Cardiac muscle cell (in vitro differentiated cells and primary cell): ENCODE data around the gene ELP6. TPM values are rescaled to one million over a fixed set of nuclear protein-coding genes. Genes with fewer than 3 reads are reported as not detected.

Source experiments
- DNase-seq, 2 donors: peaks; one replicate each; pipeline versions ENCODE4 v3.0.0 to v3.0.0-alpha.2; 2010 to 2017; ENCODE audit warnings: low read depth in 1 of 2, low spot score in 1 of 2
- H3K27ac ChIP-seq: fragments of 200-600 bp; sonication (generic); 2 replicates; pipeline ENCODE4 v1.5.1; 2016
- H3K27me3 ChIP-seq: fragments of 200-600 bp; sonication (generic); 2 replicates; pipeline ENCODE4 v1.6.0; 2016; ENCODE audit warnings: control low read depth
- H3K36me3 ChIP-seq: fragments of 200-600 bp; sonication (generic); 2 replicates; pipeline ENCODE4 v1.5.1; 2016; ENCODE audit warnings: control low read depth
- H3K4me1 ChIP-seq: fragments of 200-600 bp; sonication (generic); 2 replicates; pipeline ENCODE4 v1.8.1; 2017; ENCODE audit warnings: low read depth, mild to moderate bottlenecking, mixed run types
- H3K4me3 ChIP-seq: fragments of 200-600 bp; sonication (generic); 2 replicates; pipeline ENCODE4 v1.5.1; 2016; ENCODE audit warnings: mild to moderate bottlenecking
- H3K9me3 ChIP-seq: fragments of 200-600 bp; sonication (generic); 2 replicates; pipeline ENCODE4 v1.5.1; 2017; ENCODE audit warnings: low read depth, mild to moderate bottlenecking, control low read depth
- polyA plus RNA-seq: library from polyadenylated mRNA; unstranded; fragments of >200 nt; fragmentation: Nextera tagmentation; extraction: Ambion mirVana; gene quantifications from 2 replicates; pipeline ENCODE4 v1.2.1, GENCODE V29; 2016
- total RNA-seq: library from RNA; depleted of rRNA; stranded (reverse); fragments of >200 nt; gene quantifications from 2 replicates; pipeline ENCODE4 v1.2.3, GENCODE V29; 2016
- TF ChIP-seq, protein P1 (sequence below): IDR thresholded peaks from 2 replicates; pipeline ENCODE4 v1.5.1; 2012; ENCODE audit warnings: low read depth, mild to moderate bottlenecking, low read length

Gene ELP6
- total and polyA plus RNA-seq, 2 experiments from 2014 or later, result 53.1 to 73.6 TPM

DNA sequence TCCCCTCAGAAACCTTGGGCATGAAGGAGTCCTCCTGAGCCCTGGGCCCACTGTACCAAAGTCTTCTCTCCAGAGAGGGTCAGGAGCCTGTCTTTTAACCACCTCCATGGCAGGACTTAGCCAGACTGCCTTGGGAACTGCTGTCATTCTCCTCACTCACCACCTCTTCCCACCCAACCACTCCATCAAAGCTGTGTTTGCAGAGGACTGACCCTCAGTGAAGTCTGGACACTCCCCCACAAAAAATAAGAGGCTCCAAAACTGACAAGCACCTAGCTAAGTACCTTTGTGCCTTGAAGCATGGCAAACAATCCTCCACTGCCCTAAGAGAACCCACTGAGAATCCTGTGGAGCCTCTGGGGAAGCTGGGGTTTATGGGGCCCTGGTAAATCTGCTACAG lies 35.5 kb downstream of the ELP6 start:
- TF ChIP-seq, protein P1, sequence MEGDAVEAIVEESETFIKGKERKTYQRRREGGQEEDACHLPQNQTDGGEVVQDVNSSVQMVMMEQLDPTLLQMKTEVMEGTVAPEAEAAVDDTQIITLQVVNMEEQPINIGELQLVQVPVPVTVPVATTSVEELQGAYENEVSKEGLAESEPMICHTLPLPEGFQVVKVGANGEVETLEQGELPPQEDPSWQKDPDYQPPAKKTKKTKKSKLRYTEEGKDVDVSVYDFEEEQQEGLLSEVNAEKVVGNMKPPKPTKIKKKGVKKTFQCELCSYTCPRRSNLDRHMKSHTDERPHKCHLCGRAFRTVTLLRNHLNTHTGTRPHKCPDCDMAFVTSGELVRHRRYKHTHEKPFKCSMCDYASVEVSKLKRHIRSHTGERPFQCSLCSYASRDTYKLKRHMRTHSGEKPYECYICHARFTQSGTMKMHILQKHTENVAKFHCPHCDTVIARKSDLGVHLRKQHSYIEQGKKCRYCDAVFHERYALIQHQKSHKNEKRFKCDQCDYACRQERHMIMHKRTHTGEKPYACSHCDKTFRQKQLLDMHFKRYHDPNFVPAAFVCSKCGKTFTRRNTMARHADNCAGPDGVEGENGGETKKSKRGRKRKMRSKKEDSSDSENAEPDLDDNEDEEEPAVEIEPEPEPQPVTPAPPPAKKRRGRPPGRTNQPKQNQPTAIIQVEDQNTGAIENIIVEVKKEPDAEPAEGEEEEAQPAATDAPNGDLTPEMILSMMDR, result no peak
- Histone ChIP-seq H3K27me3 (no peaks in the 10 kb centered on the region), H3K4me3 (no peak overlapping the region), H3K9me3 (no peaks in the 10 kb centered on the region), H3K27ac (no peak overlapping the region), H3K4me1 (peaks cover 13% of the 10 kb centered on the region), H3K36me3 (no peaks in the 10 kb centered on the region)
- no peak for DNase-seq

DNA sequence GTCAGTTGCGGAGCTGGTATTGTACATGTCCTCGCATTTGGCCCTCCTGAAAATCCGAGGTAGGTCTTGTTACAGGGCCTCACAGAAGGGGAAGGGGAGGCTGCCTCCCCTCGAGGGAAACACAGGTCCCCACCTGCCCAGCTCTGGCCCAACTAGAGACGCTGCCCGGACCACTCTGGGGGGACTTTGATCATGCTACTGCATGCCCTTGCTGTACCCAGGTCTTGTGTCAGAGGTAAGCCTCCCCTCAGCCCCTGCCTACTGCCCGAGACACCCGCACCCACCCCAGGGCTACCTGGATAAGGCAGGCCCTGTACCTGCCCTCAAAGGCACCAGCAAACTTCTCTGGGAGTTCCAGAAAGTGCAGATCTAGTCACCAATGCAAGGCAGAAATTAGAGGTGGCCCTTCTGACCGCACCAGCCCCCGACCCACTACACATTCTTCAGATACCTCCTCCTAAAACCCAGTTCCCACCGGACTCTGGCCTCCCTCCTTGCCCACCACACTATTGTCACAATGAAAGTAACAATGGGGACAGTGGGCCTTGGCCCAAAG lies 36.8 kb downstream of the ELP6 start:
- DNase-seq, result no peak
- H3K9me3 ChIP-seq, result no peaks in the 10 kb centered on the region
- no peaks in the 10 kb centered on the region for H3K27me3 ChIP-seq
- H3K4me1 ChIP-seq, result peaks cover 10% of the 10 kb centered on the region
- H3K27ac ChIP-seq, result peak overlapping the region; percentile 86
- no peak overlapping the region for H3K4me3 ChIP-seq
- TF ChIP-seq, protein P1, result no peak
- no peaks in the 10 kb centered on the region for H3K36me3 ChIP-seq

DNA sequence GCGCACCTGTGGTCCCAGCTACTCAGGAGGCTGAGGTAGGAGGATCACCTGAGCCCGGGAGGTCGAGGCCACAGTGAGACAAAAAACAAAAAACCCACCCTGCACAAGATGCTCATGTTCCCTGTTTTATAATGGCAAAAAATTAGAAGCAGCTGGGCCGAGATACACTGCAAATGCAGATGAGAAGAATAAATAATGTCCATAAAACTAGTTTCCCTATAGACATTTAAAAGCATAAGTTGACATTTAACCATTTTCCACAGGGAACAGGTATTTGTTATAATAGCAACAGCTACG lies 37.2 kb downstream of the ELP6 start:
- Histone ChIP-seq H3K27me3 (no peaks in the 10 kb centered on the region), H3K27ac (peak overlapping the region; percentile 86), H3K4me1 (peaks cover 8% of the 10 kb centered on the region), H3K4me3 (peak overlapping the region; percentile 78), H3K9me3 (no peaks in the 10 kb centered on the region), H3K36me3 (no peaks in the 10 kb centered on the region)
- TF ChIP-seq, protein P1, result no peak
- no peak for DNase-seq

DNA sequence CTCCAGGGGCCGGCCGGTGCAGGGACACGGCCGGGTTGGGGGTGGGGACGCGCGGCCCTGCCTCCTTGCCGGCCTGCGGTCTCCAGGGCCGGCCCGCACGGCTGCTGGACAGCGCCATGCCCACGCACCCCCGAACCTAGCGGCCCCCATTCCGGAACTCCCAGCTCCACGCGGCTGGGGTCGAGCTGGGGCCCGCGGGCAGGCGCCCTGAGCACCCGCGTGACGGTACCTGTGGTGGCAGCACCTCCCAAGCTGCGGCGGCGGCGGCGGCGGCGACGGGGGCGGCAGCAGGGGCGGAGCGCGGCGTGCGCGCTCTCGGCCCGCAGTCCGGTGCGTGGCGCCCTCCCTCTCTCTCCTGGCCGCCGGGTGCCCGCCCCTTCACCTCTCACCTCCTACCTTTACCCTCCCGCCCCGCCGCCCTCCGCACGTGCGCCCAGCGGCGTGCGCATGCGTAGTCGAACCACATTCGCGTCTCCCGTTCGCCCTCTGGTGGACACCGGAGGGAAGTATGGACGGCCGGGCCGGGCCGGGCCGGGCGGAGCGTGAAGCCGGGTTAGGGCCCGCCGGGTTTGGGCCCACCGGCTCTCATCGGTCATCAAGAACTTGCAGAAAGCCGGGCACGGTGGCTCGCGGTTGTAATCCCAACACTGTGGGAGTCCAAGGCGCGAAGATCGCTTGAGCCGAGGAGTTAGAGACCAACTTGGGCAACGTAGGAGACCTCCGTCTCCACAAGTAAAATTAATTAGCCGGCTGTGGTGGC lies 37.8 kb downstream of the ELP6 start, which contains the start of gene SCAP:
Gene SCAP (minus strand): TSS at position 372 of the 760 bp plus-strand sequence. CDS start 32,948 bp downstream, outside the sequence.
- TF ChIP-seq, protein P1, result peak; percentile 83
- peak; percentile 90 to 93 for DNase-seq
- Histone ChIP-seq H3K36me3 (no peaks in the 10 kb centered on the region), H3K27me3 (no peaks in the 10 kb centered on the region), H3K27ac (peak within 1 kb of the TSS; percentile 86), H3K4me3 (peak within 1 kb of the TSS; percentile 78), H3K9me3 (no peaks in the 10 kb centered on the region), H3K4me1 (peaks cover 8% of the 10 kb centered on the region)

DNA sequence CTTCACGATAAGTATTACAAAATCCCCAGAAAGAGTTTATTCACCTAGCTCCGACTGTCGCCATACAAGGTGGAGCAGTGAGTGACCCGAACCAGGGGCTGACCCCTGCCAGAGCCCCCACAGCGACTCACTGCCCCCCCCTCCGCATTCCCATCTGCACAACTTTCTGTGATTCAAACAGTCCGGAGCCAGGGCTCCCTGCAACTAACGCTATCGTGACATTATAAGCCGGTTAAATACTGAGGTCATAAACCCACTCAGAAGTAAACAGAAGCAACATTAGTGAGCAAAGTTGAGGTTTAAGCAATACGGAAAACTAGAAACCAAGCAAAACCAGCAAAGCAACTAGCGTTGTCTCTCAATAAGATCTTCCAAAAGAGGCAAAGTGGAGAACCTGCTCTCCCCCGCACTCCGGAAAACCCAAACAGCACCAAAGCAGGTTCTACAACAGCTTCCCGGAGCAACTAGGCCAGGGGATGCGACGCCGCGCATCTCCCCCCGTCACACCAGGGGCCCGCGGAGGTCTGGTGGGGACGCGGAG lies 38.4 kb downstream of the ELP6 start:
- DNase-seq, result peak; percentile 34 to 36
- H3K9me3 ChIP-seq, result no peaks in the 10 kb centered on the region
- H3K36me3 ChIP-seq, result no peaks in the 10 kb centered on the region
- H3K27ac ChIP-seq, result peak overlapping the region; percentile 86
- H3K4me1 ChIP-seq, result peaks cover 8% of the 10 kb centered on the region
- H3K4me3 ChIP-seq, result peak overlapping the region; percentile 78
- TF ChIP-seq, protein P1, result no peak
- no peaks in the 10 kb centered on the region for H3K27me3 ChIP-seq
